ENCODE results near the gene SUMO3.

GRCh38 chr21:44779417-44780136 lies 38.3 kb downstream of the SUMO3 start:
- TF ChIP-seq CTCF (IDR thresholded peaks at IDR 0.05) = no peak
- no peak for TF ChIP-seq POLR2A (IDR thresholded peaks at IDR 0.05)
